ENCODE results near the gene TMEM183A.
"Not testable (repeated sequence)": the region's sequence is repeated elsewhere in the genome, so short reads cannot be mapped to it uniquely, and the experiment has no call there.

The TMEM183A gene

DNA sequence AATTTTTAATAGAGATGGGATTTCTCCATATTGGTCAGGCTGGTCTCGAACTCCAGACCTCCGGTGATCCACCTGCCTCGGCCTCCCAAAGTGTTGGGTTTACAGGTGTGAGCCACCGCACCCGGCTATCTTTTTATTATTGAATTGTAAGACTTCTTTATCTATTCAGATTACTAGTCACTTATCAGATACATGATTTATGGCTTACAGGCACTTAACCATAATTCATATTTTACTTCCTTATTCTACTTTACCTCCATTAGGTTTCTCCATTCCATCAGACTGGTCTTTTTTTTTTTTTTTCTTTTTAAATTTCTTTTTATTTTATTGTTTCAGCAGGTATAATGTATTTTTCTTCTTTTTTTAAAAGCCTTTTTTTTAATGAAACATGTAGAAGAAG lies 4.4 kb downstream of the TMEM183A start:
- Histone ChIP-seq H3K36me3 (ENCODE audit: control insufficient read depth, insufficient read depth, low read length) (peaks cover 79% of the 10 kb centered on the region), H3K4me3 (ENCODE audit: low read depth, low read length) (no peak overlapping the region), H3K27me3 (ENCODE audit: control insufficient read depth, insufficient read depth, low read length) (no peaks in the 10 kb centered on the region), H3K4me1 (ENCODE audit: control insufficient read depth, insufficient read depth, low read length) (no peaks in the 10 kb centered on the region; the same call in 1 of the 2 replicates), H3K9ac (ENCODE audit: low read length) (no peak overlapping the region), H3K9me3 (ENCODE audit: control insufficient read depth, insufficient read depth, low read depth, low read length) (no peaks in the 10 kb centered on the region), H3K27ac (ENCODE audit: low read depth, low read length) (no peak overlapping the region)

DNA sequence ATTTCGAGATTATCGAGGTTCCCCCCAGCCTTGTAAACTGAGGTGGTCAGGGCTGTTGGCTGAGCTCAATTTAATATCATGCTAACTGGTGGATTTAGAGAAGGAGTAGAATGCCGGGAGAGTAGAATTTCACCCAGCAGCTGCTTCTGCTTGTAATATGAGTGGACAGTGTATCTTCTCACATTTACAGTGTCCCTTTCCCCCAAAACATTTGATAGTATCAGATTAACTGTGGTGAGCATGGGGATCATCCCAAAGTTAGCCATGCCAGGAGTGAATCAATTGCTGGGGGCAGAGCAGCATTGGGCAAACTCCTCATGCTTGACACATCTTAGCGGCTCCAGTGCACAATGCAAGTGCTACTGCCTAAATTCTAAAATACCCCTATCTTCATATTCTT lies 9.9 kb downstream of the TMEM183A start:
- H3K27ac ChIP-seq (ENCODE audit: low read depth, low read length): no peak overlapping the region
- no peaks in the 10 kb centered on the region for H3K4me1 ChIP-seq (ENCODE audit: control insufficient read depth, insufficient read depth, low read length)
- no peaks in the 10 kb centered on the region for H3K9me3 ChIP-seq (ENCODE audit: control insufficient read depth, insufficient read depth, low read depth, low read length)
- H3K4me3 ChIP-seq (ENCODE audit: low read depth, low read length): no peak overlapping the region
- peaks cover 98% of the 10 kb centered on the region for H3K36me3 ChIP-seq (ENCODE audit: control insufficient read depth, insufficient read depth, low read length)
- H3K9ac ChIP-seq (ENCODE audit: low read length): no peak overlapping the region
- no peaks in the 10 kb centered on the region for H3K27me3 ChIP-seq (ENCODE audit: control insufficient read depth, insufficient read depth, low read length)

DNA sequence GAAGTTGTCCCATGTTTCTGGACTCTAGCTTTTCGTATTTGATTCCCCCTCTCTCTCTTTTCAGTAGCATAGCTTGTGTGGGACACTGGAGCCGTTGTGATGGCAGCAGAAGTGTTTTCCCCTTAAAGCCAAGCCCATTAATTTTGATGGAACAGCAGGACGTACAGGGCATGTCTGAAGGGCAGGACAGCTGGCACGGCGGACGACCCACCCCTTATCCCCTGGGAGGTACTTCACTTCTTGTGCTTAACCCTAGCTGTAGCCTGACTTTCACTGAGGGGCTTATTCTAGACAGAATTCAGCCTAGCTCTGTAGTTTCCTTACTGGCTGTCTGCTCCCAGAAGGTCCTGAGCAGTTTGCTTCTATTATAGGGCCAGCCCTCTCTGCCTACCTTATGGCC lies 10.5 kb downstream of the TMEM183A start:
- Histone ChIP-seq H3K4me3 (ENCODE audit: low read depth, low read length) (no peak overlapping the region), H3K36me3 (ENCODE audit: control insufficient read depth, insufficient read depth, low read length) (peaks cover 98% of the 10 kb centered on the region), H3K27ac (ENCODE audit: low read depth, low read length) (no peak overlapping the region), H3K9me3 (ENCODE audit: control insufficient read depth, insufficient read depth, low read depth, low read length) (no peaks in the 10 kb centered on the region), H3K4me1 (ENCODE audit: control insufficient read depth, insufficient read depth, low read length) (no peaks in the 10 kb centered on the region), H3K9ac (ENCODE audit: low read length) (no peak overlapping the region), H3K27me3 (ENCODE audit: control insufficient read depth, insufficient read depth, low read length) (no peaks in the 10 kb centered on the region)

DNA sequence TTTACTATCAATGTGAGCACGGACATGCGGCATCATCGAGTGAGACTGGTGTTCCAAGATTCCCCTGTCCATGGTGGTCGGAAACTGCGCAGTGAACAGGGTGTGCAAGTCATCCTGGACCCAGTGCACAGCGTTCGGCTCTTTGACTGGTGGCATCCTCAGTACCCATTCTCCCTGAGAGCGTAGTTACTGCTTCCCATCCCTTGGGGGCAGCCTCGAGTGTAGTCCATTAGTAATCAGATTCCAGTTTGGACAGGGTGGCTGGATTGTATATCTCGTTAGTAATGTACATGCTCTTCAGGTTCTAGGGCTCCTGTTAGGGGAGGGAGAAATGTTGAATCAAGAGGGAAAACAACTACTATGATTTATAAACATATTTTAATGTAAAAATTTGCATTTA lies 15.7 kb downstream of the TMEM183A start:
- Histone ChIP-seq H3K4me1 (ENCODE audit: control insufficient read depth, insufficient read depth, low read length) (peaks cover 11% of the 10 kb centered on the region), H3K36me3 (ENCODE audit: control insufficient read depth, insufficient read depth, low read length) (peaks cover 74% of the 10 kb centered on the region), H3K27me3 (ENCODE audit: control insufficient read depth, insufficient read depth, low read length) (peaks cover 14% of the 10 kb centered on the region)
- not testable (repeated sequence) for H3K9me3 ChIP-seq (ENCODE audit: control insufficient read depth, insufficient read depth, low read depth, low read length); H3K9ac ChIP-seq (ENCODE audit: low read length); H3K27ac ChIP-seq (ENCODE audit: low read depth, low read length); H3K4me3 ChIP-seq (ENCODE audit: low read depth, low read length)

DNA sequence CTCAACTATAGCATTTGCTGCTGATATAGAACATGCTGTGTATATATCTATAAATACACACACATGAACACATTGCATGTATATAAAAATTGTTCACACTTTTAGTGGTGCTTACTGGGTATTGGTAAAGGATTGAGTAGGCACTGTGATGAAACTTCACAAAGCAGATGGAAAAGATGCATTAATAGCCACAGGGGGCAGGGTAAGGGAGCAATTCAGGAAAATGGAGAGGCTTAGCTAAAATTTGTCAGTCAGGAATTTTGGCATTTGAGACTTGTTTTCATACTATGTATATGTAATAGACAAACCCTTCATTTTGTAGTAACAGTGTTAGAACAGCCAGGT lies 18.5 kb downstream of the TMEM183A start:
- H3K4me1 ChIP-seq (ENCODE audit: control insufficient read depth, insufficient read depth, low read length): peaks cover 21% of the 10 kb centered on the region
- H3K27me3 ChIP-seq (ENCODE audit: control insufficient read depth, insufficient read depth, low read length): peaks cover 24% of the 10 kb centered on the region
- H3K9me3 ChIP-seq (ENCODE audit: control insufficient read depth, insufficient read depth, low read depth, low read length): peaks cover 6% of the 10 kb centered on the region; the same call in 1 of the 2 replicates
- H3K4me3 ChIP-seq (ENCODE audit: low read depth, low read length): peak overlapping the region; percentile 43; the same call in 1 of the 2 replicates
- no peak overlapping the region for H3K27ac ChIP-seq (ENCODE audit: low read depth, low read length)
- no peak overlapping the region for H3K9ac ChIP-seq (ENCODE audit: low read length)
- H3K36me3 ChIP-seq (ENCODE audit: control insufficient read depth, insufficient read depth, low read length): peaks cover 47% of the 10 kb centered on the region

DNA sequence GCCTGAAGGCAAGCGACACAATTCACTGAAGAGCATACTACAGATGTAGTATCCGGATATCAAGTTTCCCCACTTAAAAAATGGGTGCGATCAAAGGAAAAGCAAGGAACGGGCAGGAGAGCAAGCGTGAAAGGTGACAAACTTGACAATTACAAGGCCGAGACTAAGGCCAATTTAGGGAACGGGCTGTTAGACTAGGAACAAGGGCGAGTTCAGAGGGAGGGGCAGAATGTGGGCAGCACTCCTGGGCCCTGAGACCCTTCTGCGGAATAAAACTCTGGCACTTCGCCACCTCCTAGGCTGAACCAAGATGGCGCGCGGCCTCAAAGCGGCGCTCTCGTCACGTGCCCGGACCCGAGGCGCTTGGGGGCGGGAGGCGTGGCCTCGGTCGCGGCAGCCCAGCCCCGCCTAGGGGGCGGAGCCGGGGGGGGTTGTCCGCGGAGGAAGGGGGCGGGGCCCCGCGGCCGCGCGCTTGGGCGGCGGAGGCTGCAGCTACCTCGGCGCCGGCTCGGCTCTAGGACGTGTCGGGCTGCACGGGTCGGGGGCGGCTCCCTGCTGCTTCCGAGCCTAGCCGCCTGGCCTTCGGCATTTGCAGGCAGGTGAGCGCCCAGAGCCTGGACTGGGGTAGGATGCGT lies 19.0 kb downstream of the TMEM183A start, which contains the start of gene PPFIA4:
PPFIA4 (plus strand) TSS at position 461 of the 635 bp plus-strand sequence. CDS start 12,518 bp downstream, outside the sequence.
- peaks cover 42% of the 10 kb centered on the region for H3K36me3 ChIP-seq (ENCODE audit: control insufficient read depth, insufficient read depth, low read length)
- H3K4me3 ChIP-seq (ENCODE audit: low read depth, low read length): peak within 1 kb of the TSS; percentile 79
- H3K27ac ChIP-seq (ENCODE audit: low read depth, low read length): no peak within 1 kb of the TSS

DNA sequence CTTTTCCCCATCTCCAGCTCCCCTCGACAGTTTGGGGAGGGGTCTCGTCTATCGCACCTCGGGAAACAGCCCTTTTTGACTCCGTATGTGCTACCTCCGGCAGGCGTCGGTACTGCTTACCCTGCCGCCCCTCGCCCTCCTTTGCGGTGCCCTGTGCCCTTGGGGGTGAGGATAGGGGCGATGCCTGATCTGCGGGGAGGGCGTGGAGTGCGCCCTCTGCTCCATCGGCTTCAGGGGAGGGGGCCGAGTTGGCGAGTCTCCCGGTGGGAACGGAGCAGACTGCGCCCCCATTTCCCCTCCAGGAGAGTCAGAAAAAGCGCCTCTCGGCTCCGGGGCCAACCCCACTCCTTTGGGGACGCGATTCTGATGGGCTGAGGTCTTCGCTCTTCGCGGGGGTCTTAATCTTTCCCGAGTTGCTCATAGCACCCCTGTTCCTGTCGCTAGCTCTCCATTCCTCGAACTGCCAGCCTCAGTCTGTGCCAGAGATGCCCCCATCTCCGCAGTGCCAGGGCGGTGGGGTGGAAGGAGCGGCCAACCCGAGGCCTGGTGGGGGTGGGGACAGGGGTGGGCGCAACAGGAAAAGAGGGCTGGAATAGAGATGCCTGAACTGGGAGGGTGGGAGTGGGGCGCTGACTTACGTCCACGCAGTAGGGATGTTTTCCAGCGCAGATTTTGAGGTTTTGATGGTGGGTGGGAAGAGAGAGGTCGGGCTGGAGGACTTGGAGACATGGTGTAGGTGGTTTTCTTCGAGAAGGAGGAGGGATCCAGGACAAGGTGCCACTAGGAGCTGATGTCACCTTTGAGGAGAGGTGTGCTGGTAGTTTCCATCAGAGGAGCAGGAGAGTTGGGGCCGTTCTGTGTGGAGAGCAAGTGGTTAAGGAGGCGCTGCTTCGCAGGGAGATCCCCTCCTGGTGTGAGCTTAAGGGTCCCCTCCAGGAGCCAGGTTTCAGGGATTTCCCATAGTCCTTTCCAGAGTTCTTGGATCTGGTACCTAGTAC lies 19.8 kb downstream of the TMEM183A start:
- H3K36me3 ChIP-seq (ENCODE audit: control insufficient read depth, insufficient read depth, low read length): peaks cover 34% of the 10 kb centered on the region
- H3K27ac ChIP-seq (ENCODE audit: low read depth, low read length): no peak overlapping the region
- peaks cover 6% of the 10 kb centered on the region; the same call in 1 of the 2 replicates for H3K9me3 ChIP-seq (ENCODE audit: control insufficient read depth, insufficient read depth, low read depth, low read length)
- H3K9ac ChIP-seq (ENCODE audit: low read length): peak overlapping the region; percentile 75
- peaks cover 21% of the 10 kb centered on the region for H3K4me1 ChIP-seq (ENCODE audit: control insufficient read depth, insufficient read depth, low read length)
- peak overlapping the region; percentile 79 for H3K4me3 ChIP-seq (ENCODE audit: low read depth, low read length)
- peaks cover 24% of the 10 kb centered on the region for H3K27me3 ChIP-seq (ENCODE audit: control insufficient read depth, insufficient read depth, low read length)

More for the DNA sequence above, 19.0 kb downstream of the TMEM183A start, which contains the start of gene PPFIA4:
- Histone ChIP-seq H3K9me3 (ENCODE audit: control insufficient read depth, insufficient read depth, low read depth, low read length) (peaks cover 6% of the 10 kb centered on the region; the same call in 1 of the 2 replicates), H3K9ac (ENCODE audit: low read length) (peak within 1 kb of the TSS; percentile 75), H3K27me3 (ENCODE audit: control insufficient read depth, insufficient read depth, low read length) (peaks cover 24% of the 10 kb centered on the region), H3K4me1 (ENCODE audit: control insufficient read depth, insufficient read depth, low read length) (peaks cover 21% of the 10 kb centered on the region)

DNA sequence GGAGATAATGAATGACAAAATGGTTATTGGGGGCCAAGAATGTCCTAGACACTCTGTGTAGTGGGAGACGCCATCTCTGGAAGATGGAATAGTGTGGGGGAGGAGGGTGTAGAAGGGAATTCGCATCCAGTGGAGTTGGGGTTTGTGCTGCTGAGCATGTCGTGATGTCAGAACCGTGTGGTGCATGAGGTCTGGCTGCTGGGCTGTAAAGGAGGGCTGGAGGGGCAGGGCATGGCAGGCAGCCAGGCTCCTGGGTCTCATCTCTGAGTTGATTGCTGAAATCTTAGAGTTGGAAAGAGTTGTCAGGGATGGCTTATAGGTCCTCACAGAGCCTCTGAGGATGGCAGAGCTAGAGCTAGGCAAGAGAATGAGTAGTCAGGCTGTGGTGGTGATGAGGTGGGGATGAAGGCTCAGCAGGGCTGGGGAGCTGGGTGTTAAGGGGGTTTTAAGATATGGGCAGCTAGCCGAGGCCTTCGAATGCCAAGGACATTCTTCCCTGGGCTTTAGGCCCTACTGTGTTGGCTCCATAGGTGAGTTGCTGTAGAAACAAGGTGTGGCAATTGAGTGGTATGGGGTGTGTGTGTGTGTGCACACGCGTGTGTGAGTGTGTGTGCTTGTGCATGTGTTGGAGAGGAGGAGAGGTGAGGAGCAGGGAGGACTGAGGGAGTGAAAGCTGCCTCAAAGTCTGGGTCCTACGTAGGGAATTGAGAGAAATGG lies 21.1 kb downstream of the TMEM183A start:
- Histone ChIP-seq H3K27me3 (ENCODE audit: control insufficient read depth, insufficient read depth, low read length) (peaks cover 24% of the 10 kb centered on the region), H3K36me3 (ENCODE audit: control insufficient read depth, insufficient read depth, low read length) (peaks cover 26% of the 10 kb centered on the region), H3K9me3 (ENCODE audit: control insufficient read depth, insufficient read depth, low read depth, low read length) (peaks cover 6% of the 10 kb centered on the region; the same call in 1 of the 2 replicates), H3K27ac (ENCODE audit: low read depth, low read length) (no peak overlapping the region), H3K9ac (ENCODE audit: low read length) (no peak overlapping the region), H3K4me3 (ENCODE audit: low read depth, low read length) (no peak overlapping the region), H3K4me1 (ENCODE audit: control insufficient read depth, insufficient read depth, low read length) (peaks cover 21% of the 10 kb centered on the region)

DNA sequence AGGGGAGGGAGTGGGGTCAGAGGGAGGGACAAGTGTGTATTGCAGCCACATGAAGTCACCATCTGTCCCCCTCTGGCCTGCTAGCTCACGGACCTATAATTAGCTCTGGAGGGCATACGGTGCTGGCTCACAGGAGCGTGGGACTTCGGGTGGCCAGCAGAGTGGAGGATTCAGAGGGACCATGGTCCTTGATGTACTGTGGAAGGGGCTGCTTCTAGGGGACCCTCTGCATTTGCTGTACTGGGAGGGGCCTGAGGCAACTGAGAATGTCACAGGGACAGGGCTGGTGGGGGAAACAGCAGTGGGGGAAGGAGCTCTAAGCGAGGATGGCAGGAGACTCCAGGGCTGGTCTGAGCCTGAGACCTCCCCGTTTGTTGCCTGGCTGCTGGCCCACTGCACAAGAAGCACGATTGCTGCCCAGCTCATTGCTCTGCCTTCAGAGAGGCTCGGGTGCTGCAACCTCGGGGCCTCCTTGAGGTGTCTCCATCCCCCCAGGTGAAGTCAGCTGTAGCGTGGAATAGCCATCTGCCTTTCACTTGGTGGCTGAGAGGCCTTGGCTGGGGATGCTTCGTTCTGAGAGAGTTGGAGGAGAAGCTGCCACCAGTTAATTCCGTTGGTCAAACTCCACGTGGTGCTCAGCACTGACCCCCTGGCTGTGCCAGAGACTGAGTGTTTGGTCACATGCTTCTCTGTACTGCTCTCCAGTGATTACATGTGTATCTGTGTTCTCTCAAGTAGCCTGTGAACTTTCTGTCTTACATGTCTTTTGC lies 21.8 kb downstream of the TMEM183A start:
- Histone ChIP-seq H3K9ac (ENCODE audit: low read length) (no peak overlapping the region), H3K4me3 (ENCODE audit: low read depth, low read length) (no peak overlapping the region), H3K9me3 (ENCODE audit: control insufficient read depth, insufficient read depth, low read depth, low read length) (peaks cover 6% of the 10 kb centered on the region; the same call in 1 of the 2 replicates), H3K27me3 (ENCODE audit: control insufficient read depth, insufficient read depth, low read length) (peaks cover 24% of the 10 kb centered on the region), H3K4me1 (ENCODE audit: control insufficient read depth, insufficient read depth, low read length) (peaks cover 21% of the 10 kb centered on the region), H3K27ac (ENCODE audit: low read depth, low read length) (no peak overlapping the region), H3K36me3 (ENCODE audit: control insufficient read depth, insufficient read depth, low read length) (peaks cover 18% of the 10 kb centered on the region)

DNA sequence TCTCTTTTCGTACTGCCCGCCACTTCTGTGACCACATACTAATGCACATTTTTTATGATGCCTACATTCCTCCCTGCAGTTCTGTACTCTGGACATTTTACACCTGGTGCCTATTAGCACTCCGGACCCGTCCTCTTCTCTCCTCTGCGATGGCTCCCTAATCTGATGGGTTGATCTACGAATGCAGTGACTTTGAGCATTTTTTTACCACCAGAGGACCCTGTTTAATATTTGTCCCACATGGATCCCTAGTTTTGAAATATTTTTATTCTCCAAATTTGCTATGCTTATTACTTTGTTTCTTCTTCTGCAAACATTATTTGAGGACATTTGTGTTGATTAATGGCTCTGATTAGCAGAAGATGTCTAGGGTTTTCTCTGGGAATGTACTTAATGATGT lies 24.3 kb downstream of the TMEM183A start:
- H3K27ac ChIP-seq (ENCODE audit: low read depth, low read length): no peak overlapping the region
- H3K9ac ChIP-seq (ENCODE audit: low read length): no peak overlapping the region
- no peaks in the 10 kb centered on the region for H3K9me3 ChIP-seq (ENCODE audit: control insufficient read depth, insufficient read depth, low read depth, low read length)
- H3K4me1 ChIP-seq (ENCODE audit: control insufficient read depth, insufficient read depth, low read length): peaks cover 30% of the 10 kb centered on the region
- no peak overlapping the region for H3K4me3 ChIP-seq (ENCODE audit: low read depth, low read length)
- no peaks in the 10 kb centered on the region for H3K36me3 ChIP-seq (ENCODE audit: control insufficient read depth, insufficient read depth, low read length)
- H3K27me3 ChIP-seq (ENCODE audit: control insufficient read depth, insufficient read depth, low read length): peaks cover 24% of the 10 kb centered on the region
